Heart left ventricle (tissue), 13 donors: Measurements from ENCODE around the gene CNN3.

Experiments used
- POLR2A ChIP-seq, 2 donors: fragments of 450-650 bp; IDR thresholded peaks; one replicate each; pipeline ENCODE4 v1.6.1; 2017; ENCODE audit warnings: antibody characterized with exemption in 2 of 2, mild to moderate bottlenecking in 2 of 2, moderate library complexity in 2 of 2
- TF ChIP-seq, protein P1 (sequence below), 12 donors: fragments of 200-600 bp; sonication (generic) in 4 of 12; IDR thresholded peaks; one replicate each; pipeline versions ENCODE4 v1.5.0 to v1.8.0; 2018 to 2022; ENCODE audit warnings: antibody characterized with exemption in 12 of 12, mild to moderate bottlenecking in 5 of 12
- donor health status: ischemic (EF 13 %, LVEDD 7.1; RV severe dilation, severe dysfunction).
- donor health status: DM: no; HTN: yes; CAD: no.
- donor health status: DM: no; HTN: no; CAD: no.
- donor health status: ischemic (EF 25% LVEDD 6.9; RV normal size, moderate dysfunction).
- donor health status: ischemic (EF 25% LVEDD 5.7; RV mildly dilated, moderate dysfunction).
- donor health status: ischemic (EF 35%, LVEDD 5.7; RV mildly dilated, moderate dysfunction).
- donor health status: nonischemic (EF 11% LVEDD 7.7; RV severe dilation, severe dysfunction).
- donor health status: DM: yes; HTN: yes; CAD: no.
- donor health status: PGD.
- donor health status: ischemic (EF 29% LVEDD 5.4; RV normal size, mild dysfunction).
- donor health status: nonischemic (EF 23%, LVEDD 6.1; RV moderate dilation, normal function).

GRCh38 chr1:94919241-94920030 lies 7.5 kb downstream of the CNN3 start:
- TF ChIP-seq POLR2A (IDR thresholded peaks at IDR 0.05), result no peak
- TF ChIP-seq, protein P1, sequence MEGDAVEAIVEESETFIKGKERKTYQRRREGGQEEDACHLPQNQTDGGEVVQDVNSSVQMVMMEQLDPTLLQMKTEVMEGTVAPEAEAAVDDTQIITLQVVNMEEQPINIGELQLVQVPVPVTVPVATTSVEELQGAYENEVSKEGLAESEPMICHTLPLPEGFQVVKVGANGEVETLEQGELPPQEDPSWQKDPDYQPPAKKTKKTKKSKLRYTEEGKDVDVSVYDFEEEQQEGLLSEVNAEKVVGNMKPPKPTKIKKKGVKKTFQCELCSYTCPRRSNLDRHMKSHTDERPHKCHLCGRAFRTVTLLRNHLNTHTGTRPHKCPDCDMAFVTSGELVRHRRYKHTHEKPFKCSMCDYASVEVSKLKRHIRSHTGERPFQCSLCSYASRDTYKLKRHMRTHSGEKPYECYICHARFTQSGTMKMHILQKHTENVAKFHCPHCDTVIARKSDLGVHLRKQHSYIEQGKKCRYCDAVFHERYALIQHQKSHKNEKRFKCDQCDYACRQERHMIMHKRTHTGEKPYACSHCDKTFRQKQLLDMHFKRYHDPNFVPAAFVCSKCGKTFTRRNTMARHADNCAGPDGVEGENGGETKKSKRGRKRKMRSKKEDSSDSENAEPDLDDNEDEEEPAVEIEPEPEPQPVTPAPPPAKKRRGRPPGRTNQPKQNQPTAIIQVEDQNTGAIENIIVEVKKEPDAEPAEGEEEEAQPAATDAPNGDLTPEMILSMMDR (IDR thresholded peaks at IDR 0.05), result no peak
